Vagina (tissue), 2 donors: ENCODE results near the gene BTG2.

Source experiments
- POLR2A ChIP-seq, 2 donors: fragments of 450-650 bp; IDR thresholded peaks; one replicate each; pipeline ENCODE4 v1.6.1; 2017; ENCODE audit warnings: antibody characterized with exemption in 2 of 2, mild to moderate bottlenecking in 2 of 2, moderate library complexity in 2 of 2
- POLR2AphosphoS5 ChIP-seq, 2 donors: sonication (generic); formaldehyde crosslinking; IDR thresholded peaks; one replicate each; pipeline ENCODE4 v1.9.0; 2017; ENCODE audit warnings: antibody characterized with exemption in 2 of 2, mild to moderate bottlenecking in 2 of 2, low read depth in 1 of 2; ENCODE audit not compliant: insufficient read depth in 1 of 2

- peak; percentile 88 to 95 for TF ChIP-seq POLR2AphosphoS5 (IDR thresholded peaks at IDR 0.05; ENCODE audit: insufficient read depth in 1 of 2, low read depth in 1 of 2)
- no peak for TF ChIP-seq POLR2A (IDR thresholded peaks at IDR 0.05)
These were observed 27.0 kb upstream of the BTG2 start for GRCh38 chr1:203278082-203278884.
